NCI-H146 treated with DMSO at 0.1 percent for 48 hours (cell line): ENCODE measurements around the gene OR5H15.
"Not testable (repeated sequence)": the region's sequence is repeated elsewhere in the genome, so short reads cannot be mapped to it uniquely, and the experiment has no call there.

Source experiments
- DNase-seq: peaks from one replicate; lab custom pipeline; 2025; ENCODE audit not compliant: unreplicated experiment; lab: John Stamatoyannopoulos, UW

Gene OR5H15

GRCh38 chr3:98166396-98166795 is at the start of gene OR5H15:
Gene OR5H15 (plus strand): TSS chr3:98166696. CDS start chr3:98168700, 2,004 bp downstream.
- no peak for DNase-seq

GRCh38 chr3:98130421-98130820 is 36.1 kb upstream of the OR5H15 start, which contains the start of gene OR5H1:
Gene OR5H1 (plus strand): TSS chr3:98130721. CDS start chr3:98132698, 1,977 bp downstream.
- DNase-seq, result no peak

- no peak for DNase-seq
These were observed 29.9 kb upstream of the OR5H15 start for GRCh38 chr3:98136631-98137030.

- DNase-seq, result not testable (repeated sequence)
These were observed 28.5 kb upstream of the OR5H15 start for GRCh38 chr3:98137826-98138557.

- DNase-seq, result no peak
These were observed 26.0 kb upstream of the OR5H15 start for GRCh38 chr3:98140531-98140930.

GRCh38 chr3:98147179-98147578 is 19.3 kb upstream of the OR5H15 start, which contains the start of gene OR5H14:
Gene OR5H14 (plus strand): TSS chr3:98147479. CDS start chr3:98149386, 1,907 bp downstream.
- no peak for DNase-seq

- no peak for DNase-seq
These were observed 17.7 kb upstream of the OR5H15 start for GRCh38 chr3:98148751-98149150.

GRCh38 chr3:98149456-98149855 is 17.0 kb upstream of the OR5H15 start:
- DNase-seq, result not testable (repeated sequence)

- no peak for DNase-seq
These were observed 15.3 kb upstream of the OR5H15 start for GRCh38 chr3:98151241-98151640.

- DNase-seq, result no peak
These were observed 4.6 kb downstream of the OR5H15 start for GRCh38 chr3:98171071-98171470.

- DNase-seq, result no peak
These were observed 6.1 kb downstream of the OR5H15 start for GRCh38 chr3:98172621-98173020.

GRCh38 chr3:98180319-98180890 is 13.9 kb downstream of the OR5H15 start:
- DNase-seq, result no peak

GRCh38 chr3:98182196-98182595 is 15.7 kb downstream of the OR5H15 start:
- DNase-seq, result no peak

GRCh38 chr3:98185180-98185579 is 18.7 kb downstream of the OR5H15 start:
- no peak for DNase-seq

GRCh38 chr3:98188545-98188944 is 22.0 kb downstream of the OR5H15 start:
- DNase-seq, result no peak

- DNase-seq, result not testable (repeated sequence)
These were observed 24.4 kb downstream of the OR5H15 start for GRCh38 chr3:98190911-98191310.

GRCh38 chr3:98196293-98196692 is 29.8 kb downstream of the OR5H15 start:
- DNase-seq, result not testable (repeated sequence)

- no peak for DNase-seq
These were observed 32.5 kb downstream of the OR5H15 start for GRCh38 chr3:98199020-98199419.

GRCh38 chr3:98209244-98209643 is 42.7 kb downstream of the OR5H15 start:
- no peak for DNase-seq

GRCh38 chr3:98213276-98213675 is 46.8 kb downstream of the OR5H15 start:
- DNase-seq, result no peak

- no peak for DNase-seq
These were observed 48.6 kb downstream of the OR5H15 start for GRCh38 chr3:98215051-98215450.
